ENCODE measurements around the gene MYO1A. TPM values are rescaled to one million over a fixed set of nuclear protein-coding genes. Genes with fewer than 3 reads are reported as not detected.
A peak's percentile ranks its signal among the peaks of the same experiment; 100 is the strongest.

The MYO1A gene
- total RNA-seq: 0.25 and 0.40 TPM in 2 replicates
- long read RNA-seq: 0 reads

DNA sequence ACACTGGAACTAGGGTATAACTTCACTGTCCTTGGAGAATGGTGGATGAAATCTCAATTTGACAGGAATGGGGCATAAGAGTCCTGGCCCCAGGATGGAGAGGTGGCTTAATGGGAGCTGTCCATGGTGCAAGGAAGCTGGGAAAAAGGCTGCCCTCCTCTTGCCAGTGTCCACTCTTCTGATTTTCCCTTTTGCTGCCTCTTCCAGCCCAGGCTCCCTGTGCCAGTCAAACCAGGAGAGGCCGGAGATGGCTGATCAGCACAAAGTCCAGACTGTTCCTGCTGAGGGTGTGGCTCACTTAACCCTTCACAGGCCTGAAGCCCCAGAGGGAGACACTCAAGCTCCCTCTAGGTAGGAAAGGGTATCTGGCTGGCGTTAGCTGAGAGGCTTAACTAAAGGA is at the start of gene MYO1A:
Gene MYO1A (minus strand): TSS at position 240 of the 400 bp plus-strand sequence. CDS start 1,806 bp downstream, outside the sequence.
- no peak for DNase-seq (ENCODE audit: low read depth, low spot score)
- Mint-ChIP-seq H3K27ac (ENCODE audit: unreplicated experiment) (no peak within 1 kb of the TSS), H3K36me3 (ENCODE audit: low read depth) (peaks cover 8% of the 10 kb centered on the region), H3K27me3 (ENCODE audit: low read depth) (peaks cover 42% of the 10 kb centered on the region), H3K9me3 (peaks cover 4% of the 10 kb centered on the region), H3K4me1 (no peaks in the 10 kb centered on the region), H3K4me3 (no peak within 1 kb of the TSS)
- TF ChIP-seq, protein P1, sequence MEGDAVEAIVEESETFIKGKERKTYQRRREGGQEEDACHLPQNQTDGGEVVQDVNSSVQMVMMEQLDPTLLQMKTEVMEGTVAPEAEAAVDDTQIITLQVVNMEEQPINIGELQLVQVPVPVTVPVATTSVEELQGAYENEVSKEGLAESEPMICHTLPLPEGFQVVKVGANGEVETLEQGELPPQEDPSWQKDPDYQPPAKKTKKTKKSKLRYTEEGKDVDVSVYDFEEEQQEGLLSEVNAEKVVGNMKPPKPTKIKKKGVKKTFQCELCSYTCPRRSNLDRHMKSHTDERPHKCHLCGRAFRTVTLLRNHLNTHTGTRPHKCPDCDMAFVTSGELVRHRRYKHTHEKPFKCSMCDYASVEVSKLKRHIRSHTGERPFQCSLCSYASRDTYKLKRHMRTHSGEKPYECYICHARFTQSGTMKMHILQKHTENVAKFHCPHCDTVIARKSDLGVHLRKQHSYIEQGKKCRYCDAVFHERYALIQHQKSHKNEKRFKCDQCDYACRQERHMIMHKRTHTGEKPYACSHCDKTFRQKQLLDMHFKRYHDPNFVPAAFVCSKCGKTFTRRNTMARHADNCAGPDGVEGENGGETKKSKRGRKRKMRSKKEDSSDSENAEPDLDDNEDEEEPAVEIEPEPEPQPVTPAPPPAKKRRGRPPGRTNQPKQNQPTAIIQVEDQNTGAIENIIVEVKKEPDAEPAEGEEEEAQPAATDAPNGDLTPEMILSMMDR (conservative IDR thresholded peaks at IDR 0.05): no peak

DNA sequence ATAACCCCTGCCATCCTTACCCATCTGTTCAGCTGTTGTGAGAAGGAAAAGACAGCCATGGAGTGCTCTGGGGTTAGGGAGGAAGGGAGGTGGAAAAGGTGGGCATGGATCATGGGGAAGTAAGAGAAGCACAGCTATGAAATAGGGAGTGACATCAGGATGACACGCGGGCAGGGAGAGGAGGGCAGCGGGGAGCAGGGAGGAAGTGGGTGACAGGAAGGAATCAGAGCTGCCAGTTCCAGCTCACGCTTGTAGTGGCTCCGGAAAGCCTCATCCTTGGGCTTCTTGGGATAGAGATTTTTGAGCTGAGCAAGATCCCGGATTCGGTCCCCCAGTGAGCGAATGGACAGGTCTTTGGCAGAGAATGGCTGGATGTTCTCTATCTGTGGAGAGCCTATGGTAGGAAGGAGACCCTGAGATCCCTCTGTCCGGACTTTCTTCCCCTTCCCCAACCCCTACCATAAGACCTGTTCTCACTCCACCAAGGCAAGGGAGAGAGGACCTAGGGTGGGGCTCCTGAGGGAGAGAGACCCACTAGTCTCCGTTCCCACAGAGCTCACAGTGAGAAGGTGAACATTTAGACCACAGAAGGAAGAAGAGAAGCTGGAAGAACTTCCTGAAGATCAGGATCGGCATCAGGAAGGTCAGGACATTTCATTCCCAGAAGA is 49.3 kb upstream of the MYO1A start:
- peaks cover 2% of the 10 kb centered on the region for H3K36me3 Mint-ChIP-seq (ENCODE audit: low read depth)
- TF ChIP-seq, protein P1 (conservative IDR thresholded peaks at IDR 0.05): no peak
- H3K4me1 Mint-ChIP-seq: peaks cover 29% of the 10 kb centered on the region
- DNase-seq (ENCODE audit: low read depth, low spot score): no peak
- no peaks in the 10 kb centered on the region for H3K9me3 Mint-ChIP-seq
- H3K27me3 Mint-ChIP-seq (ENCODE audit: low read depth): no peaks in the 10 kb centered on the region
- H3K4me3 Mint-ChIP-seq: no peak overlapping the region
- no peak overlapping the region for H3K27ac Mint-ChIP-seq (ENCODE audit: unreplicated experiment)

DNA sequence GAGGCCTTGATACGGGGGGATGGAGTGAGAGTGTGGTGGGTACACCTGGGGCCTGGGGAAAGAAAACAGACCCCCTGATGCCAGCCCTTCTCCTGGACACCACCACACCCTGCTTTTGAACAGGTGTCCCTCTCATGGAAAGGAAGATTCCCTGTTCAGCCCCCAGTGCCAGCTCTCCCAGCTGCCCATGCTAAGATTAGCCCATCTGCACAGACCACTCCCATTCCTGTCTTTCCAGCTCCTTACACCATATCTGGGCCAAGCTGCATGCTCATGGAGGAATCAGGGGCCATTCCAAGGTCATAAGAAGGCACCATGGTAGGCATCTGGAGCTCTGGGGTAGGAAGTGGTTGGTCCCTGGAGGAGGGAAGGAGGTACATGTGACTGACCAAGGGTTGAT is 48.6 kb upstream of the MYO1A start:
- peaks cover 35% of the 10 kb centered on the region for H3K4me1 Mint-ChIP-seq
- H3K27me3 Mint-ChIP-seq (ENCODE audit: low read depth): peaks cover 3% of the 10 kb centered on the region
- no peak overlapping the region for H3K27ac Mint-ChIP-seq (ENCODE audit: unreplicated experiment)
- H3K36me3 Mint-ChIP-seq (ENCODE audit: low read depth): peaks cover 5% of the 10 kb centered on the region
- no peaks in the 10 kb centered on the region for H3K9me3 Mint-ChIP-seq
- DNase-seq (ENCODE audit: low read depth, low spot score): no peak
- H3K4me3 Mint-ChIP-seq: no peak overlapping the region
- TF ChIP-seq, protein P1 (conservative IDR thresholded peaks at IDR 0.05): no peak

DNA sequence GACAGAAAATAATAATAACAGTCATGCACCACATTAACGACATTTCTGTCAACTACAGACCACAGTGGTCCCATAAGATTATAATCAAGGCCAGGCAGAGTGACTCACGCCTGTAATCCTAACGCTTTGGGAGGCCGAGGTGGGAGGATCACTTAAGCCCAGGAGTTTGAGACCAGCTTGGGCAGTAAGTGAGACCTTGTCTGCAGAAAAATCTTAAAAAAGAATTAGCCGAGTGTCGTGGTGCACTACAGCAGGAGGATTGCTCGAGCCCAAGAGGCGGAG is 47.6 kb upstream of the MYO1A start:
- Mint-ChIP-seq H3K4me1 (peaks cover 42% of the 10 kb centered on the region), H3K27me3 (ENCODE audit: low read depth) (peaks cover 3% of the 10 kb centered on the region), H3K9me3 (no peaks in the 10 kb centered on the region), H3K27ac (ENCODE audit: unreplicated experiment) (no peak overlapping the region), H3K4me3 (peak overlapping the region; percentile 36), H3K36me3 (ENCODE audit: low read depth) (peaks cover 5% of the 10 kb centered on the region)
- no peak for DNase-seq (ENCODE audit: low read depth, low spot score)
- TF ChIP-seq, protein P1 (conservative IDR thresholded peaks at IDR 0.05): no peak

DNA sequence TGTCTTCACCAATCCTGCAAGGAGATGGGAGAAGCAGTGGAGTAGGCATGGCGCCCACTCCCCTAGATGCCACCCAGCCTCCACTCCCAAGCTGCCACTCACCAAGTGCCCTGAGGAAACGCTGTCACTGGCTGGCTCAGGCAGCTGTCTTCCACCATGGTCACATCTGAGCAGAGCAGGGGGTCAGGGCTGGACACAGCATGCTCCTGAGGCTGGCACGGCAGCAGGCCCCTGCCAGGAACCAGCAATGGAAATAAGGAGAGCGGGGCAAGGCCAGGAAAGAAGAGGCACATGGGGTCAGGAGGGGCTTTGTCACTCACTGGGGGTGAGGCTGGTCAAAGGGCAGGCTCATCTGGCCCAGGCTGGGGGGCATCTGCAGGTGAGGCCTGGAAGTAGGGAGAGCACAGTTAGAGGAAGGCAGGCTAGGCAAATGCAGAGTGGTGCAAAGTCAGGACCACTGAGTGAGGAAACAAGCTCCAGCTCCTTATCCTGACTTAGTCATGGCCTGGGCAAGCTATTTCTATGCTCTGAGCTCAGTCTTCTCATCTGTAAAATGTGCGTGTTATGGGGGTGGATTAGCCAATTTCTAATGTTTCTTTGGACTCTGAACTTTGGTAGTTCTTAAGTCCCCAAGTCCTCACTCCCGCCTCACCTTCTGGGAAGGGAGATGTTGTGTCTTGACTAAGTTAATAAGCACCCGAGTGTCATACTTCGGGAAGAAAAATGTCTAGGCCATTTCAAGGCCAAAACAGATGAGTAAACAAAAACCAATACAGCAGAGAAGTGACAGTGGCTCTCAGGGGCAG is 47.0 kb upstream of the MYO1A start:
- H3K4me1 Mint-ChIP-seq: peaks cover 42% of the 10 kb centered on the region
- H3K9me3 Mint-ChIP-seq: no peaks in the 10 kb centered on the region
- H3K27me3 Mint-ChIP-seq (ENCODE audit: low read depth): peaks cover 3% of the 10 kb centered on the region
- DNase-seq (ENCODE audit: low read depth, low spot score): no peak
- H3K36me3 Mint-ChIP-seq (ENCODE audit: low read depth): peaks cover 5% of the 10 kb centered on the region
- H3K27ac Mint-ChIP-seq (ENCODE audit: unreplicated experiment): no peak overlapping the region
- TF ChIP-seq, protein P1 (conservative IDR thresholded peaks at IDR 0.05): no peak
- H3K4me3 Mint-ChIP-seq: peak overlapping the region; percentile 44

All from neural crest cell (in vitro differentiated cells).